Naive thymus-derived CD8-positive, alpha-beta T cell (primary cell): ENCODE data around the gene NHSL2. TPM values are rescaled to one million over a fixed set of nuclear protein-coding genes. Genes with fewer than 3 reads are reported as not detected.
A peak's percentile ranks its signal among the peaks of the same experiment; 100 is the strongest.

Source experiments
- ATAC-seq, 2 donors: fragments of 150-1000 bp; cut with Tn5 transposase in 1 of 2; sonication (Bioruptor Pico), chemical (Tn5 transposase) in 1 of 2; 1 replicate in 1 of 2; 2 replicates in 1 of 2; pipeline ENCODE4 v1.10.0; 2021; ENCODE audit warnings: mild to moderate bottlenecking in 2 of 2, moderate library complexity in 2 of 2
- POLR2A ChIA-PET: fragments of 350-600 bp; sonication (Branson Sonifier 250); formaldehyde crosslinking; loops from one replicate; lab custom pipeline; 2021; ENCODE audit warnings: antibody characterized with exemption; lab: Charles Lee
- DNase-seq, 10 donors: peaks; one replicate each; pipeline versions ENCODE4 v3.0.0 to v3.0.0-alpha.2; 2020 to 2022
- H3K27ac Mint-ChIP-seq, 10 donors: one replicate each; pipeline ENCODE4 v1.8.0; 2020 to 2022; ENCODE audit warnings: mild to moderate bottlenecking in 10 of 10, mixed read lengths in 10 of 10, moderate library complexity in 4 of 10, inconsistent platforms in 1 of 10
- H3K27me3 Mint-ChIP-seq, 5 donors: one replicate each; pipeline ENCODE4 v1.8.0; 2021 to 2022; ENCODE audit warnings: mixed read lengths in 5 of 5
- H3K36me3 Mint-ChIP-seq, 3 donors: one replicate each; pipeline ENCODE4 v1.8.0; 2020 to 2022; ENCODE audit warnings: mixed read lengths in 3 of 3, mild to moderate bottlenecking in 2 of 3, inconsistent platforms in 1 of 3
- H3K4me1 Mint-ChIP-seq, 4 donors: one replicate each; pipeline ENCODE4 v1.8.0; 2021 to 2022; ENCODE audit warnings: mixed read lengths in 4 of 4
- H3K4me3 Mint-ChIP-seq, 10 donors: one replicate each; pipeline ENCODE4 v1.8.0; 2020 to 2022; ENCODE audit warnings: mild to moderate bottlenecking in 10 of 10, mixed read lengths in 10 of 10, moderate library complexity in 6 of 10, inconsistent platforms in 1 of 10
- H3K9me3 Mint-ChIP-seq, 9 donors: one replicate each; pipeline ENCODE4 v1.8.0; 2020 to 2022; ENCODE audit warnings: mixed read lengths in 9 of 9, mild to moderate bottlenecking in 3 of 9, inconsistent platforms in 1 of 9, moderate library complexity in 1 of 9
- polyA plus RNA-seq, 3 donors: library from polyadenylated mRNA; unstranded; fragments of 300-500 nt; fragmentation: Illumina TruSeq; gene quantifications; one replicate each; pipeline ENCODE4 v1.2.3, GENCODE V29; 2021
- total RNA-seq, 8 experiments: library from RNA in 2 of 8; stranded (reverse) in 2 of 8; gene quantifications; one replicate each; pipeline ENCODE4 v1.2.3 and lab custom pipeline; 2021 to 2026

Gene NHSL2
- total and polyA plus RNA-seq, 5 experiments from 2014 or later, result 0.09 to 2.6 (median 0.52) TPM

GRCh38 chrX:72176981-72177380 lies 266.3 kb downstream of the NHSL2 start:
- H3K27me3 Mint-ChIP-seq, result no peaks in the 10 kb centered on the region
- POLR2A ChIA-PET, result no interaction called here
- H3K27ac Mint-ChIP-seq, result no peak overlapping the region
- H3K4me3 Mint-ChIP-seq, result no peak overlapping the region
- peaks cover 0 to 9% (median 2%) of the 10 kb centered on the region in 4 donors for H3K4me1 Mint-ChIP-seq
- DNase-seq (no peak), ATAC-seq (no peak)
- H3K36me3 Mint-ChIP-seq, result no peaks in the 10 kb centered on the region
- H3K9me3 Mint-ChIP-seq, result peaks cover 0 to 7% (median 0%) of the 10 kb centered on the region in 9 donors

- no peaks in the 10 kb centered on the region for H3K27me3 Mint-ChIP-seq
- H3K9me3 Mint-ChIP-seq, result peaks cover 0 to 7% (median 0%) of the 10 kb centered on the region in 9 donors
- ATAC-seq, result no peak
- peaks cover 3 to 14% (median 7%) of the 10 kb centered on the region in 4 donors for H3K4me1 Mint-ChIP-seq
- POLR2A ChIA-PET, result interaction anchor here (0.7 to 2.2 kb wide), 4 partner anchors 10 to 734 kb away, joined by 3 to 18 read pairs (median 8); partner anchors contain the start of gene RPS4X
- H3K4me3 Mint-ChIP-seq, result peak overlapping the region in 4 of 10 donors; percentile 23 to 33 (median 30)
- DNase-seq, result no peak
- peak overlapping the region in 5 of 10 donors; percentile 16 to 69 (median 54) for H3K27ac Mint-ChIP-seq
- peaks cover 0 to 4% (median 0%) of the 10 kb centered on the region in 3 donors for H3K36me3 Mint-ChIP-seq
Observed at GRCh38 chrX:72180539-72180938, 269.9 kb downstream of the NHSL2 start.

GRCh38 chrX:72181178-72182125 lies 270.8 kb downstream of the NHSL2 start, which contains the start of gene PIN4:
TSS of gene PIN4 (plus strand) at chrX:72181757. CDS start at chrX:72181786, 29 bp downstream.
- peaks cover 0 to 7% (median 0%) of the 10 kb centered on the region in 9 donors for H3K9me3 Mint-ChIP-seq
- ATAC-seq (peak; percentile 87 to 91), DNase-seq (peak; percentile 67 to 90 (median 80))
- peak within 1 kb of the TSS in 1 of 10 donors; percentile 24 for H3K27ac Mint-ChIP-seq
- POLR2A ChIA-PET, result interaction anchor here (0.7 to 2.2 kb wide), 5 partner anchors 9 to 1034 kb away, joined by 3 to 18 read pairs (median 4); partner anchors contain the start of genes NAP1L2 and RPS4X
- peaks cover 0 to 11% (median 2%) of the 10 kb centered on the region in 3 donors for H3K36me3 Mint-ChIP-seq
- H3K4me1 Mint-ChIP-seq, result peaks cover 3 to 17% (median 12%) of the 10 kb centered on the region in 4 donors
- no peak within 1 kb of the TSS for H3K4me3 Mint-ChIP-seq
- H3K27me3 Mint-ChIP-seq, result no peaks in the 10 kb centered on the region

GRCh38 chrX:72182924-72183323 lies 272.3 kb downstream of the NHSL2 start:
- no peak for DNase-seq
- no peaks in the 10 kb centered on the region for H3K27me3 Mint-ChIP-seq
- H3K36me3 Mint-ChIP-seq, result peaks cover 0 to 20% (median 2%) of the 10 kb centered on the region in 3 donors
- no peak overlapping the region for H3K4me3 Mint-ChIP-seq
- POLR2A ChIA-PET, result no interaction called here
- no peak for ATAC-seq
- no peaks in the 10 kb centered on the region for H3K9me3 Mint-ChIP-seq
- no peak overlapping the region for H3K27ac Mint-ChIP-seq
- peaks cover 3 to 21% (median 14%) of the 10 kb centered on the region in 4 donors for H3K4me1 Mint-ChIP-seq

GRCh38 chrX:72201836-72202536 lies 291.3 kb downstream of the NHSL2 start:
- H3K4me1 Mint-ChIP-seq, result peaks cover 0 to 2% (median 0%) of the 10 kb centered on the region in 4 donors
- no peak overlapping the region for H3K4me3 Mint-ChIP-seq
- DNase-seq (no peak), ATAC-seq (no peak)
- no peaks in the 10 kb centered on the region for H3K27me3 Mint-ChIP-seq
- POLR2A ChIA-PET, result no interaction called here
- peak overlapping the region in 1 of 10 donors; percentile 19 for H3K27ac Mint-ChIP-seq
- peaks cover 7 to 47% (median 16%) of the 10 kb centered on the region in 3 donors for H3K36me3 Mint-ChIP-seq
- peaks cover 0 to 4% (median 0%) of the 10 kb centered on the region in 9 donors for H3K9me3 Mint-ChIP-seq

Other genes starting within 250 kb of the NHSL2 start
- not detected for gene CXorf49, start 192.6 kb upstream of the NHSL2 start, total RNA-seq
- not detected for gene CXorf49, start 192.6 kb upstream of the NHSL2 start, polyA plus RNA-seq
- not detected for gene CXorf49B, start 147.5 kb upstream of the NHSL2 start, total RNA-seq
- not detected for gene CXorf49B, start 147.5 kb upstream of the NHSL2 start, polyA plus RNA-seq
- gene RTL5, start 221.1 kb downstream of the NHSL2 start, total RNA-seq, result under 1 TPM; 0.30 to 0.36 TPM
- gene RTL5, start 221.1 kb downstream of the NHSL2 start, polyA plus RNA-seq, result not detected